Tibial nerve (tissue), 4 donors: ENCODE data around the gene IFFO2. TPM values are rescaled to one million over a fixed set of nuclear protein-coding genes. Genes with fewer than 3 reads are reported as not detected.

Source experiments
- DNase-seq, 2 donors: peaks; one replicate each; pipeline ENCODE4 v3.0.0-alpha.2; 2019; ENCODE audit warnings: low spot score in 2 of 2
- H3K27ac ChIP-seq, 4 donors: fragments of 200-600 bp; sonication (generic) in 3 of 4; one replicate each; pipeline ENCODE4 v1.5.1; 2017 to 2019; ENCODE audit warnings: mild to moderate bottlenecking in 1 of 4
- H3K27me3 ChIP-seq, 2 donors: fragments of 200-600 bp; sonication (generic) in 1 of 2; one replicate each; pipeline versions ENCODE4 v1.5.1 to v1.6.0; 2017 to 2019
- H3K36me3 ChIP-seq, 3 donors: fragments of 200-600 bp; sonication (generic); one replicate each; pipeline ENCODE4 v1.5.1; 2018 to 2019
- H3K4me1 ChIP-seq, 4 donors: fragments of 200-600 bp; sonication (generic) in 3 of 4; one replicate each; pipeline ENCODE4 v1.5.1; 2017 to 2019
- H3K4me3 ChIP-seq, 4 donors: fragments of 200-600 bp; sonication (generic) in 3 of 4; one replicate each; pipeline ENCODE4 v1.5.1; 2017 to 2019; ENCODE audit warnings: mild to moderate bottlenecking in 1 of 4, moderate library complexity in 1 of 4
- H3K9me3 ChIP-seq, 4 donors: fragments of 200-600 bp; sonication (generic) in 3 of 4; one replicate each; pipeline ENCODE4 v1.5.1; 2017 to 2019
- EP300 ChIP-seq, 2 donors: sonication (generic); formaldehyde crosslinking; IDR thresholded peaks; one replicate each; pipeline ENCODE4 v1.6.1; 2017; ENCODE audit warnings: antibody characterized with exemption in 2 of 2, mild to moderate bottlenecking in 1 of 2
- POLR2A ChIP-seq, 2 donors: fragments of 450-650 bp; IDR thresholded peaks; one replicate each; pipeline ENCODE4 v1.6.1; 2017; ENCODE audit warnings: antibody characterized with exemption in 2 of 2, mild to moderate bottlenecking in 2 of 2, moderate library complexity in 2 of 2
- WGBS, 2 donors: methylation state at CpG; one replicate each; pipeline ENCODE4 v1.1.5; 2018; 5-methylcytosine and 5-hydroxymethylcytosine counted together
- total RNA-seq, 4 donors: library from RNA; depleted of rRNA; stranded (reverse); fragments of >200 nt; gene quantifications; one replicate each; pipeline ENCODE4 v1.1.0, GENCODE V29; 2016
- TF ChIP-seq, protein P1 (sequence below), 5 experiments: fragments of 200-600 bp in 3 of 5; fragments of 450-650 bp in 2 of 5; sonication (generic) in 3 of 5; IDR thresholded peaks; one replicate each; pipeline ENCODE4 v1.5.1; 2016 to 2019; ENCODE audit warnings: antibody characterized with exemption in 5 of 5, mild to moderate bottlenecking in 3 of 5, moderate library complexity in 2 of 5

IFFO2 gene
- total RNA-seq, 4 donors from 2014 or later, result 3.6 to 19.2 (median 9.2) TPM

DNA sequence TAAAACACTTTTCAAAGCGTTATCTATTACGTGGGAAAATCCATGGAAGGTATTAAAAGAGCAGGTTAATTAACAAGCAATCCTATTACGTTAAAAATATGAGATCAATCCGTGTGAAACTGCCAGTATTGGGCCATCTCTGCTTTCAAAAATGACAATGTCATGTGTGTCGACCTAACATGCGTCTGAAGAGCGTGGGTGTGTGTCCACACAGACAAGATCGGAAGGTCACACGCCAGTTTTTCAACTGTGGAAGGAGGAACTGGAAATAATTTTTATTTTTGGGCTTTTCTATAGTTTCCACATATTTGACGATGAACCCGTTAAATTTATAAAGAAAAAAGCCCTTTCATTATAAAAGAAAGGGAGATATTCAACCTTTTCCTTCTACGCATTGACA, 36.5 kb downstream of the IFFO2 start:
- H3K4me1 ChIP-seq, result peaks cover 0 to 40% (median 26%) of the 10 kb centered on the region in 4 donors
- 83 to 85% methylated on average over 12 of the region's 12 CpGs for WGBS, 2 donors
- H3K36me3 ChIP-seq, result peaks cover 0 to 48% (median 0%) of the 10 kb centered on the region in 3 donors
- H3K9me3 ChIP-seq, result no peaks in the 10 kb centered on the region
- TF ChIP-seq EP300 (IDR thresholded peaks at IDR 0.05) (no peak), POLR2A (IDR thresholded peaks at IDR 0.05) (no peak)
- TF ChIP-seq, protein P1, sequence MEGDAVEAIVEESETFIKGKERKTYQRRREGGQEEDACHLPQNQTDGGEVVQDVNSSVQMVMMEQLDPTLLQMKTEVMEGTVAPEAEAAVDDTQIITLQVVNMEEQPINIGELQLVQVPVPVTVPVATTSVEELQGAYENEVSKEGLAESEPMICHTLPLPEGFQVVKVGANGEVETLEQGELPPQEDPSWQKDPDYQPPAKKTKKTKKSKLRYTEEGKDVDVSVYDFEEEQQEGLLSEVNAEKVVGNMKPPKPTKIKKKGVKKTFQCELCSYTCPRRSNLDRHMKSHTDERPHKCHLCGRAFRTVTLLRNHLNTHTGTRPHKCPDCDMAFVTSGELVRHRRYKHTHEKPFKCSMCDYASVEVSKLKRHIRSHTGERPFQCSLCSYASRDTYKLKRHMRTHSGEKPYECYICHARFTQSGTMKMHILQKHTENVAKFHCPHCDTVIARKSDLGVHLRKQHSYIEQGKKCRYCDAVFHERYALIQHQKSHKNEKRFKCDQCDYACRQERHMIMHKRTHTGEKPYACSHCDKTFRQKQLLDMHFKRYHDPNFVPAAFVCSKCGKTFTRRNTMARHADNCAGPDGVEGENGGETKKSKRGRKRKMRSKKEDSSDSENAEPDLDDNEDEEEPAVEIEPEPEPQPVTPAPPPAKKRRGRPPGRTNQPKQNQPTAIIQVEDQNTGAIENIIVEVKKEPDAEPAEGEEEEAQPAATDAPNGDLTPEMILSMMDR (IDR thresholded peaks at IDR 0.05), result no peak
- H3K4me3 ChIP-seq, result no peak overlapping the region
- DNase-seq, result no peak
- H3K27ac ChIP-seq, result no peak overlapping the region
- H3K27me3 ChIP-seq, result no peaks in the 10 kb centered on the region

DNA sequence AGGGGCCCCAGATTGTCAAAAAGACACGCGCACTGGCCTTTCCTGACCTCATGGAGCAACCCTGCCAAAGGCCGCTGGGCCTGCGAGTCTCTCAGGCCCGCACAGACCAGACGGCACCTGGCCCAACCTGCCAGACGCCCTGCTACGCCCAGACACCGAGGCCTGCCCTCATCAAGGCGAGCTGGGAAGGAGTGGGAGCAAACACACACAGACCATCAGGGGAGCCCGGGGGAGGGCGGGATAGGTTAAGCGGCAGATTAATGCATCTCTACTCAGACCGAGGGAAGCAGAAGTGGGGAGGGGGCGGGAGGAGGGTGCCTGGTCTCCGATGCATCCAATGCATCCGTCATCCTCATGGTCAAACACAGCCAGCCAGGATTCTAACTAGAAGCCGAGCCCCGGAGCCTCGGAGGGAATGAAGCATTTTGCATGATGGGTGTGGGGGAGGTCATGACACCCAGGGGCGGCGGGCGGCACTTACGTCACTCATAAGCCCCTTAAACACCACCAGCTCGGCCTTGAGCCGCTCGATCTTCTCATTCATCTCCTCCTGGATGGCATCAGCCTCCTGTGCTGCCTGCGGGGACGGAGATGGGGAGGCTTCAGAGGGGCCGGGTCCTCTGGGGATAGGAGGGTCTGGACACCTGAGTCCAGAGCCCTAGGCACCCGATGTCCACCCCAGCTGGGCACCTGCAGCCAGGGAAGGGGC, 37.1 kb downstream of the IFFO2 start:
- TF ChIP-seq, protein P1 (IDR thresholded peaks at IDR 0.05), result no peak
- no peak for TF ChIP-seq EP300 (IDR thresholded peaks at IDR 0.05)
- TF ChIP-seq POLR2A (IDR thresholded peaks at IDR 0.05), result no peak
- Histone ChIP-seq H3K27ac (no peak overlapping the region), H3K9me3 (no peaks in the 10 kb centered on the region), H3K27me3 (no peaks in the 10 kb centered on the region), H3K4me3 (no peak overlapping the region), H3K36me3 (peaks cover 0 to 48% (median 0%) of the 10 kb centered on the region in 3 donors), H3K4me1 (peaks cover 0 to 36% (median 25%) of the 10 kb centered on the region in 4 donors)
- WGBS, 2 donors, result 84 to 89% methylated on average over 30 to 31 of the region's 31 CpGs
- no peak for DNase-seq

- Histone ChIP-seq H3K36me3 (peaks cover 0 to 48% (median 0%) of the 10 kb centered on the region in 3 donors), H3K4me1 (peaks cover 0 to 29% (median 17%) of the 10 kb centered on the region in 4 donors), H3K4me3 (no peak overlapping the region), H3K9me3 (no peaks in the 10 kb centered on the region), H3K27me3 (no peaks in the 10 kb centered on the region), H3K27ac (no peak overlapping the region)
- no peak for TF ChIP-seq POLR2A (IDR thresholded peaks at IDR 0.05)
- TF ChIP-seq, protein P1 (IDR thresholded peaks at IDR 0.05), result no peak
- no peak for DNase-seq
- 92 to 96% methylated on average over 14 of the region's 14 CpGs for WGBS, 2 donors
Observed at GRCh38 chr1:18918417-18918816, 38.1 kb downstream of the IFFO2 start.

DNA sequence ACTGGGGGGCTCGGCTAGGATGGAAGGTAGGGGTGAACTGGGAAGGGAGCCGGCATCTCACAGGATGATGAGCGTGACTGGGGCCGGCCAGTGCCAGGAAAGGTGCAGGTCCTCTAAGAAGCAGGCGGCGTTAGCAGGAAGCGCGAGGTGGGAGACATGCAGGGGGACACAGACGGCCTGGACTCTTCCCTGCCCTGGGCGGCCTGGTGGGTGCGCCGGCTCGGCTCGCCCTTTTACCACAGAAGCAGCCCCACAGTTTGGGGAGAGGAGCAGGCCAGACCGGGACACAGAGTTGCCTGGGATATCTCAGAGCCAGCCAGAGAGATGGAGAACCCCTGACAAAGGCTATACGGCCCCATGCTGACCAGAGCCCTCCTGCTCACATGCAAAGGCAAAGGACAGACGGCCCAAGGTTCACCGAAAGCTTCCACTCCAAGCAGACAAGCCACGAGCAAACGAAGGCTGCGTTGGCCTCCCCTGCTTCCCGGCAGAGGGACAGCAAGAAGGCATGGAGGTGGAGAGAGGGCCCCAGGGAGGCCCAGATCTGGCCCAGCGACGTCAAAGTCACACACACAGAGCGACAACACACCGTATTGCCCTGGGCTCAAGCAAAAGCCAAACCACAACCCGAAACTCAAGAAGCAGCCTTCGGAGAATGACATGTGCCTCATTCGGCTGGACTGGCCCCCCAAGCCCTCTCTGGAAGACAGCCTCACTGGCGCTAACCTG, 39.2 kb downstream of the IFFO2 start:
- no peaks in the 10 kb centered on the region for H3K9me3 ChIP-seq
- no peak overlapping the region for H3K27ac ChIP-seq
- no peak overlapping the region for H3K4me3 ChIP-seq
- H3K4me1 ChIP-seq, result peaks cover 0 to 25% (median 7%) of the 10 kb centered on the region in 4 donors
- peaks cover 0 to 48% (median 0%) of the 10 kb centered on the region in 3 donors for H3K36me3 ChIP-seq
- TF ChIP-seq EP300 (IDR thresholded peaks at IDR 0.05) (no peak), POLR2A (IDR thresholded peaks at IDR 0.05) (no peak)
- TF ChIP-seq, protein P1 (IDR thresholded peaks at IDR 0.05), result no peak
- no peak for DNase-seq
- 89 to 94% methylated on average over 30 of the region's 30 CpGs for WGBS, 2 donors
- H3K27me3 ChIP-seq, result no peaks in the 10 kb centered on the region

DNA sequence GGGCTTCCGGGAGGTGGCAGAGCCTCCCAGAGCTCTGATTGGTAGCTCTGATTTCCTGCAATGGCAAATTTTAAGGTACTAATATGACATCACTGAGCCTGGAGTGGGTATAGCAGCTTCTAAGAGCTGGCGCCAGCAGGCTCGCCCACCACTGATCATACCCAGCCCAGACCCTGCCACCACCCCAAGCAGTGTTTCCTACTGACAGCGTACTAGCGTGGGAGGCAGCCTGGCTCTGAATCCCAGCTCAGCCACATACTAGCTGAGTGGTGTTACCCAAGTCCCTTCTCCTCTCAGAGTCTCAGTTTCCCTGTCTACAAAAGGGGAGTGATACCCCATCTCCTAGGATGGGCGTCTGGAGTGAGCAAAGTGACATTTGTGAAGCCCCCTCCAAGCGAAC, 41.1 kb downstream of the IFFO2 start:
- peaks cover 0 to 53% (median 0%) of the 10 kb centered on the region in 3 donors for H3K36me3 ChIP-seq

More for the DNA sequence above, 41.1 kb downstream of the IFFO2 start:
- no peak for DNase-seq
- Histone ChIP-seq H3K9me3 (no peaks in the 10 kb centered on the region), H3K4me1 (peaks cover 0 to 14% (median 0%) of the 10 kb centered on the region in 4 donors), H3K27ac (peak overlapping the region in 1 of 4 donors; percentile 44), H3K27me3 (no peaks in the 10 kb centered on the region), H3K4me3 (no peak overlapping the region)
- WGBS, 2 donors, result 66 to 69% methylated on average over 7 of the region's 7 CpGs
- TF ChIP-seq, protein P1 (IDR thresholded peaks at IDR 0.05), result no peak
- TF ChIP-seq POLR2A (IDR thresholded peaks at IDR 0.05), result no peak
- TF ChIP-seq EP300 (IDR thresholded peaks at IDR 0.05), result no peak
